Effector memory CD4-positive, alpha-beta T cell (primary cell): Measurements from ENCODE around the gene MAP7D1.
"Not testable (repeated sequence)": the region's sequence is repeated elsewhere in the genome, so short reads cannot be mapped to it uniquely, and the experiment has no call there.

ENCODE experiments used
- DNase-seq, 3 donors: peaks; one replicate each; pipeline ENCODE4 v3.0.0-alpha.2; 2020
- H3K27ac ChIP-seq: 2 replicates; pipeline ENCODE4 v1.7.0; 2013; ENCODE audit warnings: mild to moderate bottlenecking, low read length, moderate library complexity; ENCODE audit not compliant: insufficient read depth, poor library complexity, severe bottlenecking
- H3K27me3 ChIP-seq: replicated peaks from 2 replicates; pipeline ENCODE4 v1.7.0; 2013; ENCODE audit warnings: mild to moderate bottlenecking, low read length; ENCODE audit not compliant: insufficient read depth, control insufficient read depth, poor library complexity, severe bottlenecking
- H3K36me3 ChIP-seq: 2 replicates; pipeline ENCODE4 v1.7.0; 2013; ENCODE audit warnings: mild to moderate bottlenecking, low read length, moderate library complexity; ENCODE audit not compliant: control insufficient read depth, insufficient read depth
- H3K4me1 ChIP-seq: 2 replicates; pipeline ENCODE4 v1.7.0; 2013; ENCODE audit warnings: low read length, mild to moderate bottlenecking; ENCODE audit not compliant: control insufficient read depth, insufficient read depth, poor library complexity, severe bottlenecking
- H3K4me3 ChIP-seq: 2 replicates; pipeline ENCODE4 v1.7.0; 2013; ENCODE audit warnings: low read length, low read depth, mild to moderate bottlenecking; ENCODE audit not compliant: insufficient read depth, poor library complexity, severe bottlenecking
- H3K9me3 ChIP-seq: 2 replicates; pipeline ENCODE4 v1.7.0; 2013; ENCODE audit warnings: mild to moderate bottlenecking, low read length, moderate library complexity; ENCODE audit not compliant: control insufficient read depth

MAP7D1 gene

GRCh38 chr1:36221901-36222300 is 65.9 kb downstream of the MAP7D1 start:
- DNase-seq, H3K27me3 ChIP-seq, H3K36me3 ChIP-seq, H3K27ac ChIP-seq, H3K9me3 ChIP-seq, H3K4me3 ChIP-seq: not testable (repeated sequence)
- H3K4me1 ChIP-seq = peaks cover 32% of the 10 kb centered on the region

DNA sequence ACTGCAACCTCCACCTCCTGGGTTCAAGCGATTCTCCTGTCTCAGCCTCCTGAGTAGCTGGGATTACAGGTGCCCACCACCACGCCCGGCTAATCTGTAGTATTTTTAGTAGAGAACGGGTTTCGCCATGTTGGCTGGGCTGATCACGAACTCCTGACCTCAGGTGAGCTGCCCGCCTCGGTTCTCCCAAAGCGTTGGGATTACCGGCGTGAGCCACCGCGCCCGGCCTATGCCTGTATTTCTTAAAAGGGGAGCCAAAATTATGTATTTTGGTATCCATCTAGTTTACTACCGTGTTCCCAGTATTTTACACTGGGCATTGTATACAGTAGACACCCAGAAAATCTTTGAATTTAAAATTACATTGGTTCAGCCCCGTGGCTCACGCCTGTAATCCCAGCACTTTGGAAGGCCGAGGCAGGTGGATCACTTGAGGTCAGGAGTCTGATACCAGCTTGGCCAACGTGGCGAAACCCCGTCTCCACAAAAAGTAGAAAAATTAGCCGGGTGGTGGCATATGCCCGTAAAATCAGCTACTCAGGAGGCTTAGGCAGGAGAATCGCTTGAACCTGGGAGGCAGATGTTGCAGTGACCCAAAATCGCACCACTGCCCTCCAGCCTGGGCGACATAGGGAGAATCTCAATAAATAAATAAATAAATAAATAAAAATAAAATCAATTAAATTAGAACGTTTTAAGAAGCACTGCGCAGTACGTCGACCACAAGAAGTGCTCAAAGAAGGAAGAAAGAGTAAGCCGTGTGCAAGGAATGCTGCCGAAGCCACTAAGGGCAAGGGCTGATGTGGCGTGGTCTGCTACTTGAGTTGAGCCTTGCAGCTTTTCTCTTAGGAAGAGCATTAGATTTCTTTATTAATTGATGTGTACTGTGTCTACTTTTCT is 66.8 kb downstream of the MAP7D1 start:
- Histone ChIP-seq H3K36me3 (peaks cover 4% of the 10 kb centered on the region), H3K27me3 (no peaks in the 10 kb centered on the region), H3K4me1 (peaks cover 33% of the 10 kb centered on the region), H3K4me3 (peak overlapping the region; percentile 66), H3K9me3 (no peaks in the 10 kb centered on the region), H3K27ac (peak overlapping the region; percentile 100)
- DNase-seq = no peak

- DNase-seq = peak in 1 of 3 donors; percentile 21
- peak overlapping the region; percentile 66 for H3K4me3 ChIP-seq
- peaks cover 10% of the 10 kb centered on the region for H3K36me3 ChIP-seq
- peak overlapping the region; percentile 100 for H3K27ac ChIP-seq
- H3K9me3 ChIP-seq = no peaks in the 10 kb centered on the region
- peaks cover 33% of the 10 kb centered on the region for H3K4me1 ChIP-seq
- no peaks in the 10 kb centered on the region for H3K27me3 ChIP-seq
Measured at GRCh38 chr1:36223381-36223995, 67.5 kb downstream of the MAP7D1 start.

DNA sequence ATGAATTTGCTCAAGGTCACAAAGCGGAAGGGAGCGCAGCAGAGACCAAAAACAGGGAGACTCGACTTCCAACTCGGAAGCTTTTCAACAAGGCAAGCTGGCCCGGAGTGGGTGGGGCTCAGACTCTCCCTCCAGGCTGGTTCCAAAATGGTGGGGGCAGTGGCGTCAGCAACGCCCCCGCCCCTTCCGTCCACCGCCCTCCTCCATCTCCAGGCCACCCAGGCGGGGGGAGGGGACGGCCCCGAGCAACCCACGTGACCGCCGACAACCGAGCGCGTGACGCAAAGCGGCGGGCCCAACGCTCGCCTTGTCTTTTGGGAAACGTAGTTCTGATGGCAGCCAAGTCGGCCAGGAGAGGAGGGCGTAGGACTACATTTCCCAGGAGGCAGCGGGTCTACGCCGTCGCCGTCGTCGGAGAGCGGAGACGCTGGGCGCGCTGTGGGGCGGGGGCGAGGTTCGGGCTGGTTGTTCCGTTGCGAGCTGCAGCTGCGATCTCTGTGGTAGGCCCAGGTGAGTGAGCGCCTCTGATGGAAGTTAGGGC is 68.1 kb downstream of the MAP7D1 start, which contains the start of gene THRAP3:
THRAP3 (plus strand) TSS at position 448 of the 541 bp plus-strand sequence. CDS start 58,121 bp downstream, outside the sequence.
- H3K4me1 ChIP-seq = peaks cover 33% of the 10 kb centered on the region
- H3K36me3 ChIP-seq = peaks cover 16% of the 10 kb centered on the region
- peak within 1 kb of the TSS; percentile 67 for H3K4me3 ChIP-seq
- H3K27ac ChIP-seq = peak within 1 kb of the TSS; percentile 100
- H3K27me3 ChIP-seq = no peaks in the 10 kb centered on the region
- peak; percentile 99 to 100 (median 100) for DNase-seq
- no peaks in the 10 kb centered on the region for H3K9me3 ChIP-seq

GRCh38 chr1:36224537-36225282 is 68.8 kb downstream of the MAP7D1 start:
- Histone ChIP-seq H3K27ac (peak overlapping the region; percentile 100), H3K4me1 (peaks cover 33% of the 10 kb centered on the region), H3K27me3 (no peaks in the 10 kb centered on the region), H3K36me3 (peaks cover 16% of the 10 kb centered on the region), H3K9me3 (no peaks in the 10 kb centered on the region), H3K4me3 (peak overlapping the region; percentile 67)
- DNase-seq = peak in 1 of 3 donors; percentile 73

- Histone ChIP-seq H3K36me3 (peaks cover 16% of the 10 kb centered on the region), H3K27me3 (no peaks in the 10 kb centered on the region), H3K4me1 (peaks cover 33% of the 10 kb centered on the region), H3K27ac (peak overlapping the region; percentile 100), H3K9me3 (no peaks in the 10 kb centered on the region), H3K4me3 (peak overlapping the region; percentile 67)
- no peak for DNase-seq
Measured at GRCh38 chr1:36225283-36225899, 69.4 kb downstream of the MAP7D1 start.

GRCh38 chr1:36230279-36230678 is 74.3 kb downstream of the MAP7D1 start:
- H3K27ac ChIP-seq, H3K4me3 ChIP-seq, H3K27me3 ChIP-seq, DNase-seq, H3K9me3 ChIP-seq: not testable (repeated sequence)
- H3K4me1 ChIP-seq = peaks cover 15% of the 10 kb centered on the region
- peaks cover 30% of the 10 kb centered on the region for H3K36me3 ChIP-seq
